ENCODE measurements around the gene SESN1.

DNA sequence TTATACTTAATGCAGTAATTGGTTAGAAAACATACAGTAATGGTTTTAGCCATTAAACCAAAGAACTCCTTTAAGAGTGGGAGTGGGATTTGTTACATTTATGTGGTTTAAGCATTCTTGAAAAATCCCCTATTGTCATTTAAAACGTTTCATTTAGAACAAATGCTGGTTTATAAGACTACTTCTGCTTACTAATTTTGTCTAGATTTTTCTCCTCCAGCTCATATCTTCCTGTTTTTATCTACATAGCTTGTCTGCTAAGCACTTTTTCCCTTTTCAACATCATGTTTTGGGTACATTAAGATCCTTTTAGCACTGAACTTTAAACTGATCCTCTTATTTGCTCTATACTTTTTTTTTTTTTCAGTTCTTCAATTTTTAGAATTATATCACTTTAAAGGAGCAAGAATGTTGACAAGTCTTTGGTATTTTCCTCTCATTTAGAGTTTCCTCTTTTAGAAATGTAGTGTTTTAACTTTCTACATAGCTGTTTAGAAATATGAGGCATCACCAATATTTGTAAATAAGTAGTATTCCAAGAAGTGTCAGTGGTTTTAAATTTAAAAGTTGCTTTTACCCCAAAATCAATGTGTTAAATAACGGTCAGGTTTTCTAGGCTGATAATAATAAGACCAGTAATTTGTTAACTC lies 80.9 kb downstream of the SESN1 start:
- no peak for TF ChIP-seq POLR2A (IDR thresholded peaks at IDR 0.05)
- TF ChIP-seq, protein P1, sequence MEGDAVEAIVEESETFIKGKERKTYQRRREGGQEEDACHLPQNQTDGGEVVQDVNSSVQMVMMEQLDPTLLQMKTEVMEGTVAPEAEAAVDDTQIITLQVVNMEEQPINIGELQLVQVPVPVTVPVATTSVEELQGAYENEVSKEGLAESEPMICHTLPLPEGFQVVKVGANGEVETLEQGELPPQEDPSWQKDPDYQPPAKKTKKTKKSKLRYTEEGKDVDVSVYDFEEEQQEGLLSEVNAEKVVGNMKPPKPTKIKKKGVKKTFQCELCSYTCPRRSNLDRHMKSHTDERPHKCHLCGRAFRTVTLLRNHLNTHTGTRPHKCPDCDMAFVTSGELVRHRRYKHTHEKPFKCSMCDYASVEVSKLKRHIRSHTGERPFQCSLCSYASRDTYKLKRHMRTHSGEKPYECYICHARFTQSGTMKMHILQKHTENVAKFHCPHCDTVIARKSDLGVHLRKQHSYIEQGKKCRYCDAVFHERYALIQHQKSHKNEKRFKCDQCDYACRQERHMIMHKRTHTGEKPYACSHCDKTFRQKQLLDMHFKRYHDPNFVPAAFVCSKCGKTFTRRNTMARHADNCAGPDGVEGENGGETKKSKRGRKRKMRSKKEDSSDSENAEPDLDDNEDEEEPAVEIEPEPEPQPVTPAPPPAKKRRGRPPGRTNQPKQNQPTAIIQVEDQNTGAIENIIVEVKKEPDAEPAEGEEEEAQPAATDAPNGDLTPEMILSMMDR (IDR thresholded peaks at IDR 0.05), result no peak
